ENCODE measurements around the gene HOXA3.

The HOXA3 gene

GRCh38 chr7:27151931-27152815 is at the start of gene HOXA3:
Gene HOXA3 (minus strand): TSS chr7:27152583. CDS start chr7:27110640, 41,943 bp downstream.
- DNase-seq, result no peak

GRCh38 chr7:27201580-27202017 is 49.2 kb upstream of the HOXA3 start:
- DNase-seq, result no peak

GRCh38 chr7:27200761-27201579 is 48.6 kb upstream of the HOXA3 start:
- no peak for DNase-seq

- DNase-seq, result no peak
These were observed 47.7 kb upstream of the HOXA3 start, which contains the start of gene HOXA13 for GRCh38 chr7:27199849-27200760. Gene HOXA13 (minus strand): TSS chr7:27200091. CDS start chr7:27200077, 14 bp downstream.

GRCh38 chr7:27198871-27199801 is 46.8 kb upstream of the HOXA3 start:
- DNase-seq, result no peak

GRCh38 chr7:27198138-27198841 is 45.9 kb upstream of the HOXA3 start:
- DNase-seq, result no peak

GRCh38 chr7:27197137-27198042 is 45.0 kb upstream of the HOXA3 start:
- no peak for DNase-seq

- DNase-seq, result peak; percentile 79
These were observed 43.9 kb upstream of the HOXA3 start for GRCh38 chr7:27196287-27196767.

GRCh38 chr7:27194686-27195379 is 42.5 kb upstream of the HOXA3 start:
- DNase-seq, result no peak

- DNase-seq, result no peak
These were observed 41.6 kb upstream of the HOXA3 start for GRCh38 chr7:27194002-27194352.

GRCh38 chr7:27193335-27194001 is 41.1 kb upstream of the HOXA3 start:
- no peak for DNase-seq

- DNase-seq, result no peak
These were observed 40.4 kb upstream of the HOXA3 start for GRCh38 chr7:27192546-27193334.

GRCh38 chr7:27191833-27192545 is 39.6 kb upstream of the HOXA3 start:
- DNase-seq, result no peak

- no peak for DNase-seq
These were observed 38.9 kb upstream of the HOXA3 start for GRCh38 chr7:27191161-27191731.

- no peak for DNase-seq
These were observed 37.8 kb upstream of the HOXA3 start for GRCh38 chr7:27189997-27190748.

Measured in CD4-positive, alpha-beta T cell treated with Interleukin-12 subunit alpha and Interleukin-12 subunit beta, for 1 hour (primary cell).